Measurements from ENCODE around the gene NODAL. TPM values are rescaled to one million over a fixed set of nuclear protein-coding genes. Genes with fewer than 3 reads are reported as not detected.
"Not testable (repeated sequence)": the region's sequence is repeated elsewhere in the genome, so short reads cannot be mapped to it uniquely, and the experiment has no call there.

NODAL gene
- total RNA-seq = not detected

DNA sequence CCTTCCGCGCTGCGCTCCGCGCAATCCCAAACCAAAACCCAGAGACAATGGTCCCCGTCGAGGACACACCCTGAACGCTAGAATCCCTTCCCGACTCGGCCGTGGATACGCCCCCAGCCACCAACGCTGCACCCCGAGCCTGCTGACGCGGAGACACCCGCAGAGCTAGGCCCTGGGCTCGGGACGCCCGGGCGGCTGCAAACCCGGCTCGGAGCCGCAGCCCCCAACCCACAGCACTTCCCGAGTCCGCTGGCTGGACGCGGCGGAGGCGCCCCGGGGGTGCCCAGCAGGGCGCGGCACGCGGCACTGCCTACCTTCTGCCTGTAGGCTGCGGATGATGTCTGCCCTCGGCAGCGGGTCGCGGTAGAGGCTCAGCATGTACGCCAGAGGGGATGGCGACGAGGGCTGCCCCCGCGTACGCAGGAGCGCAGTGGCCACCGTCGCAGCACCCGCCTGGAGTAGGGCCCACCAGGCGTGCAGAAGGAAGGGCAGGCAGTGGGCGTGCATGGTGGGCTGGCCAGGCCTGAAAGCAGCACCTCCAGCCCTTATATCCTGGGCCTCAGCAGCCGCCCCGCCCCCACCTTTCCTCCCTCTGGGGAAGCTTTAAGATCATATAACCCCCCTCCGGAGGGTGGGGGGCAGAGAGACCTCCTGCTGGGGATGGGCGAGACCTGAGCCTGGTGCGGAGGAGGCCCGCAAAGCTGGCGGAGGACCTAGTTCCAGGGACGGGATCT is at the start of gene NODAL:
TSS of gene NODAL (minus strand) at position 521 of the 734 bp plus-strand sequence. CDS start at position 507, 14 bp downstream.
- H3K27ac Mint-ChIP-seq = no peak within 1 kb of the TSS
- H3K27me3 Mint-ChIP-seq = peaks cover 57% of the 10 kb centered on the region
- POLR2A ChIA-PET = interaction anchor here (1.6 kb wide), 1 partner anchor 37 kb away, joined by 4 read pairs; the partner anchor contains the start of gene EIF4EBP2
- DNase-seq (peak; percentile 43), ATAC-seq (ENCODE audit: low read depth) (peak; percentile 48)
- peak within 1 kb of the TSS; percentile 79 for H3K4me3 Mint-ChIP-seq
- peaks cover 6% of the 10 kb centered on the region for H3K4me1 Mint-ChIP-seq
- no peaks in the 10 kb centered on the region for H3K36me3 Mint-ChIP-seq
- no peaks in the 10 kb centered on the region for H3K9me3 Mint-ChIP-seq

DNA sequence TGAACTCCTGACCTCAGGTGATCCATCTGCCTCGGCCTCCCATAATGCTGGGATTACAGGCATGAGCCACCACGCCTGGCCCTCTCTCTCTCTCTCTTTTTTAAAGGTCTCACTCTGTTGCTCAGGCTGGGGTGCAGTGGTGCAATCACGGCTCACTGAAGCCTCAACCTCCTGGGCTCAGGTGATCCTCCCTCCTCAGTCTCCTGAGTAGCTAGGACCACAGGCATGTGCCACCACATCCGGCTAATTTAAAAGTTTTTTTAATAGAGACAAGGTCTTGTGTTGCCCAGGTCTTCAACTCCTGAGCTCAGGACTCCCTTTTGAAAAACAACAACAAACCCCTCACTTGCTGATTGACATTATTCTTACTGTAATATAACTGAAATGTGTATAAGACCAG is 48.7 kb upstream of the NODAL start:
- Mint-ChIP-seq H3K27me3 (peaks cover 4% of the 10 kb centered on the region), H3K36me3 (no peaks in the 10 kb centered on the region), H3K4me1 (peaks cover 25% of the 10 kb centered on the region), H3K27ac (no peak overlapping the region), H3K9me3 (no peaks in the 10 kb centered on the region), H3K4me3 (no peak overlapping the region)
- DNase-seq (no peak), ATAC-seq (ENCODE audit: low read depth) (no peak)
- POLR2A ChIA-PET = no interaction called here

DNA sequence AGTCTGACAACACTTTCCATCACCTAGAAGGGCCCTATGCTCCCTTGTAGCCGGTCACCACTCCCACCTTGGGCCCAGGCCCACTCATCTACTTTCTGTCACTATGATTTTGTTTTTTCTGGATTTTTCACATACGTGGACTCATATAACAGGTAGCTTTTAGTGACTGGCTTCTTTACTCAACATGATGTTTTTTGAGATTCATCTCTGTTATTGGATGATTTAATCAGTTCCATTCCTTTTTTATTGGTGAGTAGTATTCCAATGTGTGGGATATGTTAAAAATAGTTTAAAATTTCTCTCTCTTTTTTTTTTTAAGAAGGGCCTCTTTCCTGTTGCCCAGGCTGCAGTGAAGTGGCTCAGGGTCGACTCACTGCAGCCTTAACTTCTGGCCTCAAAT is 46.3 kb upstream of the NODAL start:
- no peaks in the 10 kb centered on the region for H3K36me3 Mint-ChIP-seq
- no peak overlapping the region for H3K4me3 Mint-ChIP-seq
- POLR2A ChIA-PET = no interaction called here
- H3K4me1 Mint-ChIP-seq = peaks cover 8% of the 10 kb centered on the region
- H3K27me3 Mint-ChIP-seq = peaks cover 4% of the 10 kb centered on the region
- no peak for DNase-seq
- no peak for ATAC-seq (ENCODE audit: low read depth)
- no peak overlapping the region for H3K27ac Mint-ChIP-seq
- no peaks in the 10 kb centered on the region for H3K9me3 Mint-ChIP-seq

DNA sequence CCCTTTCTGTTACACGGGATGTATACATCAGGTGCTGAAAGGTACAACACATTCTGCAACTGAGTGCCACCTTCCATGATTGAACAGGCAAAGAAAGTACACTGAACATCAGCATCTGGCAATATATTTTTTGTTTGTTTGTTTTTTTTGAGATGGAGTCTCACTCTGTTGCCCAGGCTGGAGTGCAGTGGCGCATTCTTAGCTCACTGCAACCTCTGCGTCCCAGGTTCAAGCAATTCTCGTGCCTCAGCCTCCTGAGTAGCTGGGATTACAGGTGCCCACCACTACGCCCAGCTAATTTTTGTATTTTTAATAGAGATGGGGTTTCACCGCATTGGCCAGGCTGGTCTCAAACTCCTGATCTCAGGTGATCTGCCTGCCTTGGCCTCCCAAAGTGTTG is 42.4 kb upstream of the NODAL start:
- DNase-seq; H3K36me3 Mint-ChIP-seq; ATAC-seq (ENCODE audit: low read depth); H3K9me3 Mint-ChIP-seq; H3K27ac Mint-ChIP-seq; H3K4me3 Mint-ChIP-seq; H3K27me3 Mint-ChIP-seq; POLR2A ChIA-PET: not testable (repeated sequence)
- H3K4me1 Mint-ChIP-seq = peaks cover 24% of the 10 kb centered on the region

DNA sequence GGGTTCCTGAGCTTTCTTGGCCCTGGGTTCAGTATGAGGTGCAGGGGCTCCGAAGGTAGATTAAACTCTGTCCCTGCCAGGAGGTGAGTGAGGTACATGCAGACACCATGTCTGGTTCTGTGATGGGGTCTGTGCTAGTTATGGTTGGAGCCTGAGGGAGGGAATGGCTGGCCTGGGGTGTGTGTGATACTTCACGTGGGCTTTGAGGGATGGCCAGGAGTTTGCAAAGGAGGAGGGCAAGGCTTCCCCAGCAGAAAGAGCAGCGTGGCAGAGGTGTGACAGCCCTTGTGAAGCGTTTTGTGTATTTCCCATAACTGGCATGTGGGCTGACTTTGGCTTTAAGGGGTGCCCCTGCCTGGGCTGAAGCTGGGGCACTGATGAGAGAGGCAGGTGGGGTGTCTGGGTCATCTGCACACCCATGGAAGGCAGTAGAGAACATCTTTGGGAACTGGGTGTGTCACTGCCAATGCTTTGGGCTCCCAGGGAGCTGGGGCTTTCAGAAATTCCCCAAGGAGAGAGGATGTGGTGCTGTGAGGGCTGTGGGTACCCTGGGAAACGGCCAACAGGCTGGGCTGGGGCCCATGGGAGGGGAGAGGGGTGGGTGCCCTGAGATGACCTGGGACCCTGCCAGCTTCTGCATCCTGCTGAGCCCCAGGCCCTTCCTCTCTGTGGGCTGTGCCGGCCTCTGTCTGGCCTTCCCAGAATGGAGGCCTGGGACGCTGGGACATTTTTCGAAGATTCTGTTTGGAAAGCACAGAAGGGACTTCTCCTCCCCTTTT is 41.7 kb upstream of the NODAL start:
- ATAC-seq (ENCODE audit: low read depth) (no peak), DNase-seq (no peak)
- H3K27ac Mint-ChIP-seq = no peak overlapping the region
- POLR2A ChIA-PET = no interaction called here
- peaks cover 24% of the 10 kb centered on the region for H3K4me1 Mint-ChIP-seq
- H3K36me3 Mint-ChIP-seq = no peaks in the 10 kb centered on the region
- no peak overlapping the region for H3K4me3 Mint-ChIP-seq
- no peaks in the 10 kb centered on the region for H3K9me3 Mint-ChIP-seq
- peaks cover under 1% of the 10 kb centered on the region for H3K27me3 Mint-ChIP-seq

DNA sequence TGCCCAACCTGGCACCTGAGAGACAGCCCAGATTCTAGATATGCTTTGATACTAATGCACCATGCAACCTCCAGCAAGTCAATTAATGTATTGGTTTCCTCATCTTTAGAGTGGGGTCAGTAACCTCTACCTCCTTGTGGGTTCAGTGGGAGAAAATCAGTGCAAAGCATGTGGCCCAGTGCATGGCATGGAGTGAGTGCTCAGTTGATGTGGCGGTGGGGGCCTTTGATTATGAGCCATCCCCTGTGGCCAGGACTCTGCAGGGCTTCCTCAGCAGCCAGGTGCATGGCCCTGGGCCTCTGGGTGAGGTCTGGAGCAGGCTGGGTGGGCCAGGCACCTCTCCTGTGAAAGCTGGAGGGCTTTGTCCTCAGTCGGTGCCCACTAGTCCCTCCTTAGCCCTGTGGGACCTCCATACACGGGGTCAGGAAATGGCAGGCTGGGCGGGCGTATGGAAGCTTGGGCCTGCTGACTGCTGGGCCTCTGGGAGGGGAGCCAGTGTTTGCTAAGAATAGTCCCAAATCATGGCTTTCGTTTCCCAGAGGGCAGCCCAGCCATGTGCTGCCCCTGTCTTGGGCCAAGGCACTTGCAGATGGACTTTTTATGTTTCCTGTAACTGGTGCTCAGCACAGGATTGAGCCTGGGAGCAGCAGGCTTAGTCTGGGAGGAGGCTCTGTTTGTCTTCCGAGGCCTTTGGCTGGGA is 40.5 kb upstream of the NODAL start:
- Mint-ChIP-seq H3K9me3 (no peaks in the 10 kb centered on the region), H3K36me3 (no peaks in the 10 kb centered on the region), H3K4me3 (no peak overlapping the region), H3K27ac (no peak overlapping the region), H3K4me1 (peaks cover 32% of the 10 kb centered on the region), H3K27me3 (peaks cover 7% of the 10 kb centered on the region)
- ATAC-seq (ENCODE audit: low read depth) (no peak), DNase-seq (no peak)
- POLR2A ChIA-PET = no interaction called here

DNA sequence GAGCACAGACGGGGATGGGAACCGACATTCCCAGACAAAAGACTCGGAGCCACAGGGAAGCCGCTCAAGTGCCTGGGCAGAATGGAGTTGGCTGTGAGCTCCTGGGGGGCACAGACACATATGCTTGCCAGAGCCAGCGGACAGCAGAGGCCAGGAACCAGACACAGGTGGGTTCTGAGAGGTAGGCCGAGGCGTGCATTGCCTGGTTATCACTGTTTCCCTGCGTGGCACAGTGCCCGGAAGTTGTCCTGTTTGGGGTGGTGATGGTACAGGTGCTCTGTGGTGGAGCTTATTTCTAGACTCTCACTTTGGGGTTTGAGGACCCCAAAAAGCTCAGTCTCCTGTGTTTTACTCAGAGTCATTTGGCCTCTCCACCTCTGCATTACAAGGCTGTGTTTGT is 39.6 kb upstream of the NODAL start:
- no peak overlapping the region for H3K4me3 Mint-ChIP-seq
- no peak for ATAC-seq (ENCODE audit: low read depth)
- H3K27ac Mint-ChIP-seq = peak overlapping the region; percentile 4
- peaks cover 16% of the 10 kb centered on the region for H3K27me3 Mint-ChIP-seq
- DNase-seq = no peak
- POLR2A ChIA-PET = interaction anchor here (2.2 kb wide), 1 partner anchor 13 kb away, joined by 11 read pairs; no protein-coding TSS in a partner anchor
- H3K4me1 Mint-ChIP-seq = peaks cover 36% of the 10 kb centered on the region
- H3K36me3 Mint-ChIP-seq = no peaks in the 10 kb centered on the region
- H3K9me3 Mint-ChIP-seq = no peaks in the 10 kb centered on the region

DNA sequence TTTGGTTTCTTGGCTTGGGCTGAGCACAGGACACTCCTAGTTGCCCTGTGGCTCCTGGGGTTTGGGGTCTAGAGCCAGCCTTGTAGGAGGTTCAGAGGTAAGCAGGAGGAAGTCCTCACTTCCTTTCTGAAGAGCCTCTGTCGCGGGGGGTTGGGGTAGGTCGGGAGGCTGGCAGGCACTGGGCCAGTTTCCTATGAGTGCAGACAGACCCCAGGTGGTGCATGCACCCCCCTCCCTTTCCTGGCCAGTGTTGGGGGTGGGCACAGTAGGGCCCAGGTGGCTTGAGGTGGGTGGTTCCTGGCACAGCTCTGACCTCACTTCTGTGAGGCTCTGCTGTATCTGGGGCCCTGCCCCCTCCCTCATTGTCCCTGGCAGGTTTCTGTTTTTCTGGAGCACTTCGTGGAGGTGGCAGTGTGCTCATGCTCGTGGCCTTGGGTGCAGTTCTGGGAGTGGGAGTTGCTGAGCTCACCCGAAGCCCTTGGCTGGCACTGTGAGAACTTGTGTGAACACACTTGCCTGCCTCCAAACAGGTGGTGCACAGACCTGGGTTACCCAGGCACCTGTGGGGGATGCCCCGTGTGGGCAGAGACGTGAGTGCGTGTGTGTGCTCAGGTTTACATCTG is 38.9 kb upstream of the NODAL start:
- DNase-seq = peak; percentile 54
- H3K4me3 Mint-ChIP-seq = peak overlapping the region; percentile 81
- peak overlapping the region; percentile 26 for H3K27ac Mint-ChIP-seq

DNA sequence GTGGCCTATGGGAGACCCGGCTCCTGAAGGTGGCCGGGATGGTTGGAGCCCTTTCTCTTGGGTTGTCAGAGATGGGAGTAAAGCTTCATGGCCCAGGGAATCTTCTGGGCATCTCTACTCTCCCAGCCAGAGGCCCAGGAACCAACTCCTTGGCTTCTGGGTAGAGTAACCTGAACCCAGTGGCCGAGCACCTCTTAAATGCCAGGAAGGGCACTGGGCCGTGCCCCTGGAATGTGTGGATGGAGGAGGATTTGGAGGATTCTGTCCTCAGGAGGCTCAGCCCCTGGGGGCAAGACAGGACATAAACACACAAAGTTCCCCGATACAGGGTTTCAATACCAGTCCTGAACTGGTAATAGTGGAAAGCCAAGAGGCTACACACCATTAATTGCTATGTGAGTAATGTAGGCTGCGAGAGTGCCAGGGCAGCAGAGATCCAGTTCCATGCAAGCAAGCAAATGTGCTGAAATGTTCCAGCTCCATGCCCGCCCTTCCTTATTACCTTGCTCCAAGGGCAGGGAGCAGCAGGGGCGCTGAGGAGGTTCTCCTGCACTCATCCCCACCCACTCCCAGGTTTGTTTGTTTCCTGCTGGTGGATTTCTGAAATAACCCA is 38.3 kb upstream of the NODAL start:
- POLR2A ChIA-PET = interaction anchor here (2.2 kb wide), 1 partner anchor 15 kb away, joined by 11 read pairs; no protein-coding TSS in a partner anchor
- peak overlapping the region; percentile 26 for H3K27ac Mint-ChIP-seq
- peaks cover 38% of the 10 kb centered on the region for H3K4me1 Mint-ChIP-seq
- H3K27me3 Mint-ChIP-seq = peaks cover 27% of the 10 kb centered on the region
- H3K36me3 Mint-ChIP-seq = no peaks in the 10 kb centered on the region
- DNase-seq (no peak), ATAC-seq (ENCODE audit: low read depth) (no peak)
- no peaks in the 10 kb centered on the region for H3K9me3 Mint-ChIP-seq
- H3K4me3 Mint-ChIP-seq = peak overlapping the region; percentile 81

More for the DNA sequence above, 38.9 kb upstream of the NODAL start:
- Mint-ChIP-seq H3K27me3 (peaks cover 22% of the 10 kb centered on the region), H3K4me1 (peaks cover 39% of the 10 kb centered on the region), H3K36me3 (no peaks in the 10 kb centered on the region), H3K9me3 (no peaks in the 10 kb centered on the region)
- peak; percentile 53 for ATAC-seq (ENCODE audit: low read depth)
- POLR2A ChIA-PET = interaction anchor here (2.2 kb wide), 1 partner anchor 14 kb away, joined by 11 read pairs; no protein-coding TSS in a partner anchor

DNA sequence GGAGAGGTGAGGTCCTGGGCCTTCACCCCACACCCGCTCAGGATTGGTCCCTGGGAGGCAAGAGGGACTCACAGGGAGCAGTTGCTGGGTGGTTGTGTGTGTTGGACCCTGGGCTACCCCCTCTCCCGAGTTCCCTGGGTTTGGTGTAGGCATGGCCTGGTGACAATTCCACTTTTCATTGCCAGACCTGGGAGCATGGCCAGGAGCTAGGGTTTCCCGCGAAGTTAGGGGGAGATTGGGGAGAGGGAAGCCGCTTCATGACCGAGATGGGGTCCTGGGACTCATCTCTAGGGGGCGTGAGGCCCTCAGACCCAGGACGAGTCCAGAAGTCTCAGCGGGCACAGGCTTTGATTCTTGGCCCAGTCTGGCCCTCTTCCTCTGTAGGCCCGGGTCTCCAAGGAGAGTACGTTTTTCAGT is 37.7 kb upstream of the NODAL start:
- H3K4me1 Mint-ChIP-seq = peaks cover 38% of the 10 kb centered on the region
- no peaks in the 10 kb centered on the region for H3K36me3 Mint-ChIP-seq
- peaks cover 33% of the 10 kb centered on the region for H3K27me3 Mint-ChIP-seq
- DNase-seq (no peak), ATAC-seq (ENCODE audit: low read depth) (no peak)
- H3K27ac Mint-ChIP-seq = no peak overlapping the region
- H3K4me3 Mint-ChIP-seq = peak overlapping the region; percentile 81
- POLR2A ChIA-PET = interaction anchor here (1.6 to 2.2 kb wide), 2 partner anchors 15 to 18 kb away, joined by 3 to 11 read pairs; no protein-coding TSS in a partner anchor
- no peaks in the 10 kb centered on the region for H3K9me3 Mint-ChIP-seq

DNA sequence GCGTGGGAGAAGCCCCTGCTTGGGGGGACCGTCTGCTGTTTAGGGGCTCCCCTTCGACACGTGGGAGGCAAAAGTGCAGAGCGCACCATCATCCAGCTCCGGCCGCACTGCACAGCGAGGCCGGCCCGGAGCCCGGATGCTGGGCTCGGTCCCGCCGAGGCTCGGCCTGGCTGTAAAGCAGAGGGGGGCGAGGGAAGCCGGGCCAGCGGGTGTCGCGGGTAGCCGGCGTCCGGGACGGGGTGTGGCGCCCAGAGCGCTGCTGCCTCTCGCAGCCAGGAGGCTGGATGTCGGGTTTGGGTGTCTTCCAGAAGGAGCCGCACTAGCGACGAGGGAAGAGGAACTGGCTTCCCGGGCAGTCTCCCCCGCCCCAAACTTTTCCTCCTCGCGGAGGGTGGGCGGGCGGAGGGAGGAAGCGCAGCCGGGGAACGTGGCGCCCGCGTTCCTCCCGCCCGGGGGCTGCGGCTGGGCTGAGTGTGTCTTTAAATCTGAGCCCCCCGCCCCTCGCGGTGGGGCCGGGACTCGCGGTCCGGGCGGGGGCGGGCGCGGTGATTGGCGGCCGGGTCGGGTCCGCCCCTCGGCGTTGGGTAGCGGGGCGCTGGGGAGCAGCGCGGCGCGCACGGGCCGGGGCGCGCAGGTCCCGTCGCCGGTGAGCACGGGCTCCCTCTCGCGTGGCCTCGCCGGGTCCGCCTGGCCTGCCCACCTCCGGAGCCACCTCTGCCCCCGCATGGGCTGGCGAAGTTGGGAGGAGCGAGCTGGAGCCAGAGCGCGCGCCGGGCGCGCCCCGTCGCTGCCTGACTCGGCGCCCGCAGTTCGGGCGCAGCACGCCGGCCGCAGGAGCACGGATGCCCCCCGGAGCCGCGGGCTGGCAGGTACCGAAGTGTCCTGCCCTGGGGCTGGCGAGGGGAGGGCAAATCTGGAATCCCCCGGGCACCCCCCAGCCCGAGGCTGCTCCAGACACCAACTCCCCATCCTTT is 37.0 kb upstream of the NODAL start, which contains the start of gene PALD1:
TSS of gene PALD1 (plus strand) at position 577 of the 974 bp plus-strand sequence. CDS start 47,185 bp downstream, outside the sequence.
- Mint-ChIP-seq H3K27me3 (peaks cover 40% of the 10 kb centered on the region), H3K36me3 (no peaks in the 10 kb centered on the region), H3K4me1 (peaks cover 38% of the 10 kb centered on the region), H3K4me3 (peak within 1 kb of the TSS; percentile 81), H3K9me3 (no peaks in the 10 kb centered on the region), H3K27ac (peak within 1 kb of the TSS; percentile 68)
- POLR2A ChIA-PET = interaction anchor here (0.5 to 1.7 kb wide), 4 partner anchors 16 to 1448 kb away, joined by 3 to 4 read pairs (median 4); no protein-coding TSS in a partner anchor
- peak; percentile 65 for DNase-seq
- ATAC-seq (ENCODE audit: low read depth) = peak; percentile 32

Measured in activated naive CD8-positive, alpha-beta T cell treated with anti-CD3 and anti-CD28 coated beads, Interleukin-2, amount 10 ng/mL, durations not matched to agents 7 days and 5 days (primary cell).